GM12878 (cell line): Measurements from ENCODE around the gene MS4A2. TPM values are rescaled to one million over a fixed set of nuclear protein-coding genes. Genes with fewer than 3 reads are reported as not detected.

Experiments used
- ATAC-seq: fragments of 200-7000 bp; cut with Tn5 transposase; 3 replicates; pipeline ENCODE4 v1.9.1; 2020; ENCODE audit warnings: mild to moderate bottlenecking, moderate library complexity
- BruUV-seq: library from RNA; stranded (reverse); fragments of 400-500 nt; replicated peaks from 2 replicates; lab custom pipeline; 2021; lab: Mats Ljungman, UMichigan
- CTCF ChIA-PET: fragments of 300-600 bp; sonication (Branson Sonifier 250); formaldehyde crosslinking; extraction: SDS; loops from one replicate; lab custom pipeline; 2021; ENCODE audit warnings: inconsistent platforms; lab: Yijun Ruan, JAX
- POLR2A ChIA-PET: fragments of 350-600 bp; formaldehyde crosslinking; extraction: SDS; loops from one replicate; lab custom pipeline; 2021; ENCODE audit warnings: inconsistent platforms; lab: Charles Lee
- RAD21 ChIA-PET: fragments of 300-600 bp; sonication (Branson Sonifier 250); formaldehyde crosslinking; loops from one replicate; lab custom pipeline; 2023; ENCODE audit warnings: antibody characterized with exemption; ENCODE audit not compliant: unreplicated experiment; lab: Charles Lee
- SMC1A ChIA-PET: fragments of 300-600 bp; sonication (Branson Sonifier 250); formaldehyde crosslinking; loops from one replicate; lab custom pipeline; 2023; ENCODE audit not compliant: unreplicated experiment, uncharacterized antibody; lab: Charles Lee
- DNase-seq: peaks from one replicate; pipeline ENCODE4 v3.0.0-alpha.2; 2011; ENCODE audit warnings: low read depth, low spot score
- FAIRE-seq: peaks from 3 replicates; lab custom pipeline; 2011; peaks lifted over from hg19 to GRCh38; lab: Jason Lieb, UNC
- H2AFZ ChIP-seq: 2 replicates; pipeline ENCODE4 v1.6.0; 2011; ENCODE audit warnings: low read depth, low read length, control low read depth; ENCODE audit not compliant: control insufficient read depth
- H3K27ac ChIP-seq: 2 replicates; pipeline ENCODE4 v1.5.1; 2011; ENCODE audit warnings: control low read depth; ENCODE audit not compliant: control insufficient read depth, insufficient read depth
- H3K27me3 ChIP-seq, 2 experiments: replicated peaks in 1 of 2; 2 replicates each; pipeline versions ENCODE4 v1.6.0 to v1.6.1; 2011; ENCODE audit warnings: low read length in 1 of 2; ENCODE audit not compliant: control insufficient read depth in 2 of 2, insufficient read depth in 2 of 2
- H3K36me3 ChIP-seq, 2 experiments: 2 replicates each; pipeline ENCODE4 v1.5.1; 2011; ENCODE audit warnings: low read length in 1 of 2; ENCODE audit not compliant: control insufficient read depth in 2 of 2, insufficient read depth in 2 of 2
- H3K4me1 ChIP-seq: 2 replicates; pipeline ENCODE4 v1.6.1; 2011; ENCODE audit warnings: mild to moderate bottlenecking, low read length, moderate library complexity, mixed read lengths; ENCODE audit not compliant: control insufficient read depth, insufficient read depth
- H3K4me2 ChIP-seq: 2 replicates; pipeline ENCODE4 v1.6.0; 2011; ENCODE audit warnings: control low read depth; ENCODE audit not compliant: control insufficient read depth, insufficient read depth
- H3K4me3 ChIP-seq: fragments of 200-600 bp; sonication (generic); 2 replicates; pipeline ENCODE4 v1.5.1; 2016
- H3K79me2 ChIP-seq: 2 replicates; pipeline ENCODE4 v1.6.0; 2011; ENCODE audit warnings: low read length; ENCODE audit not compliant: control insufficient read depth, insufficient read depth
- H3K9ac ChIP-seq: 2 replicates; pipeline ENCODE4 v1.8.0; 2011; ENCODE audit warnings: low read length, control low read depth, mixed read lengths; ENCODE audit not compliant: control insufficient read depth, insufficient read depth
- H3K9me3 ChIP-seq: replicated peaks from 3 replicates; pipeline ENCODE4 v1.5.1; 2011; ENCODE audit warnings: mild to moderate bottlenecking, low read length; ENCODE audit not compliant: control insufficient read depth, insufficient read depth
- H4K20me1 ChIP-seq: 2 replicates; pipeline ENCODE4 v1.6.0; 2011; ENCODE audit not compliant: control insufficient read depth, insufficient read depth
- BHLHE40 ChIP-seq, 2 experiments: fragments of 450-650 bp in 1 of 2; IDR thresholded peaks; 2 replicates each; pipeline ENCODE4 v1.6.1; 2011 to 2017; ENCODE audit warnings: low read depth in 2 of 2, borderline replicate concordance in 1 of 2, improper control_type of control experiment in 1 of 2, low read length in 1 of 2, mild to moderate bottlenecking in 1 of 2
- CBX3 ChIP-seq: fragments of 200-600 bp; sonication (generic); IDR thresholded peaks from 2 replicates; pipeline ENCODE4 v1.6.1; 2016; ENCODE audit warnings: low read depth, borderline replicate concordance
- FOS ChIP-seq: IDR thresholded peaks from 3 replicates; pipeline ENCODE4 v1.6.1; 2011; ENCODE audit warnings: borderline replicate concordance; ENCODE audit not compliant: insufficient read length; ENCODE audit errors: extremely low read depth
- HDAC6 ChIP-seq: fragments of 200-600 bp; sonication (generic); IDR thresholded peaks from one replicate; pipeline ENCODE4 v1.8.0; 2017; ENCODE audit warnings: antibody characterized with exemption; ENCODE audit not compliant: unreplicated experiment
- HSF1 ChIP-seq: fragments of 150-350 bp; IDR thresholded peaks from 2 replicates; pipeline ENCODE4 v1.6.1; 2014; ENCODE audit warnings: mild to moderate bottlenecking, low read depth, low read length
- MTA2 ChIP-seq: fragments of 450-650 bp; IDR thresholded peaks from 2 replicates; pipeline ENCODE4 v1.6.1; 2016; ENCODE audit warnings: low read depth, mild to moderate bottlenecking, moderate library complexity
- NR2C1 ChIP-seq: fragments of 450-650 bp; IDR thresholded peaks from 2 replicates; pipeline ENCODE4 v1.6.1; 2017; ENCODE audit warnings: antibody characterized with exemption, mild to moderate bottlenecking, moderate library complexity
- POLR2A ChIP-seq: IDR thresholded peaks from 2 replicates; pipeline ENCODE4 v1.6.1; 2011; ENCODE audit warnings: low read depth, mild to moderate bottlenecking, low read length
- POLR2AphosphoS5 ChIP-seq: IDR thresholded peaks from 2 replicates; pipeline ENCODE4 v1.6.1; 2011; ENCODE audit warnings: mild to moderate bottlenecking, low read length, inconsistent platforms
- RAD21 ChIP-seq: IDR thresholded peaks from 2 replicates; pipeline ENCODE4 v1.6.1; 2011; ENCODE audit warnings: mild to moderate bottlenecking, low read depth, low read length, moderate library complexity; ENCODE audit not compliant: insufficient read depth
- SMAD1 ChIP-seq: fragments of 450-650 bp; IDR thresholded peaks from 2 replicates; pipeline ENCODE4 v1.6.1; 2018; ENCODE audit warnings: mild to moderate bottlenecking, low read depth; ENCODE audit not compliant: partially characterized antibody
- SMC3 ChIP-seq: IDR thresholded peaks from 2 replicates; pipeline ENCODE4 v1.6.1; 2011; ENCODE audit warnings: low read length, improper control_type of control experiment, borderline replicate concordance
- SRF ChIP-seq, 2 experiments: IDR thresholded peaks; 2 replicates each; pipeline ENCODE4 v1.6.1; 2011; ENCODE audit warnings: low read depth in 2 of 2, low read length in 2 of 2, mild to moderate bottlenecking in 1 of 2, moderate library complexity in 1 of 2
- TCF7 ChIP-seq: IDR thresholded peaks from 2 replicates; pipeline ENCODE4 v1.6.1; 2014; ENCODE audit warnings: antibody characterized with exemption, borderline replicate concordance
- USF2 ChIP-seq: IDR thresholded peaks from 2 replicates; pipeline ENCODE4 v1.6.1; 2011; ENCODE audit warnings: low read depth, low read length, improper control_type of control experiment, borderline replicate concordance
- YBX1 ChIP-seq: fragments of 450-650 bp; IDR thresholded peaks from 2 replicates; pipeline ENCODE4 v1.6.1; 2016; ENCODE audit warnings: antibody characterized with exemption
- ZSCAN29 ChIP-seq: fragments of 450-650 bp; IDR thresholded peaks from 2 replicates; pipeline ENCODE4 v1.6.1; 2017; ENCODE audit warnings: mild to moderate bottlenecking, moderate library complexity
- WGBS: methylation state at CpG from one replicate; pipeline ENCODE4 v1.1.6; 2016; ENCODE audit warnings: low lambda C conversion rate; ENCODE audit not compliant: insufficient replicate concordance, insufficient coverage; ENCODE audit errors: missing lambda C conversion rate; 5-methylcytosine and 5-hydroxymethylcytosine counted together
- in situ Hi-C: fragments of 300-500 bp; cut with MboI; formaldehyde crosslinking; loops from 9 replicates; pipeline ENCODE4 v1.14.3; 2018; ENCODE audit warnings: mixed read lengths
- intact Hi-C: fragments of 100-400 bp; cut with micrococcal nuclease; formaldehyde crosslinking; loops from one replicate; pipeline ENCODE4 v1.14.2; 2022; ENCODE audit not compliant: unreplicated experiment
- polyA plus RNA-seq, 11 experiments: library from polyadenylated mRNA; depleted of rRNA in 4 of 11; unstranded in 6 of 11; stranded (reverse) in 5 of 11; fragments of >200 nt; fragmentation: Nextera tagmentation in 4 of 11; fragmentation: Illumina TruSeq in 1 of 11; extraction: Ambion mirVana in 4 of 11; extraction: Trizol in 1 of 11; gene quantifications; 1 replicate in 1 of 11; 2 replicates in 10 of 11; pipeline versions ENCODE4 v1.2.1 to v1.2.3, GENCODE V29; 2011 to 2016; ENCODE audit warnings: inconsistent platforms in 2 of 11, missing spikeins in 2 of 11, low read depth in 1 of 11
- total RNA-seq, 4 experiments: library from RNA; depleted of rRNA in 3 of 4; stranded (reverse); fragments of >200 nt in 3 of 4; fragmentation: Illumina TruSeq in 1 of 4; extraction: Trizol in 1 of 4; gene quantifications; 2 replicates each; pipeline versions ENCODE4 v1.2.1 to v1.2.3, GENCODE V29; 2013 to 2021

The MS4A2 gene
- total and polyA plus RNA-seq, 10 of the 15 experiments (the other 5 are each of a cell fraction or from before 2014, with no cell fraction given) = not detected

GRCh38 chr11:60084631-60085273, 3.7 kb upstream of the MS4A2 start:
- H4K20me1 ChIP-seq = no peaks in the 10 kb centered on the region
- CTCF ChIA-PET = interaction anchor here (0.8 to 1.3 kb wide), 2 partner anchors 44 to 180 kb away, joined by 3 to 4 read pairs; no protein-coding TSS in a partner anchor
- intact Hi-C loops = no loop called here
- no peak overlapping the region for H3K4me3 ChIP-seq
- DNase-seq = no peak
- H3K79me2 ChIP-seq = no peaks in the 10 kb centered on the region
- no peak overlapping the region for H2AFZ ChIP-seq
- no peaks in the 10 kb centered on the region for H3K4me1 ChIP-seq
- no peak overlapping the region for H3K27ac ChIP-seq
- H3K4me2 ChIP-seq = no peak overlapping the region
- SMC1A ChIA-PET = interaction anchor here (1.5 kb wide), 1 partner anchor 9 kb away, joined by 3 read pairs; no protein-coding TSS in a partner anchor
- no TSS peak for BruUV-seq
- no peak for FAIRE-seq
- RAD21 ChIA-PET = no interaction called here
- 0% methylated on average over 3 of the region's 3 CpGs for WGBS
- no peak for TF ChIP-seq CBX3
- no peak for TF ChIP-seq POLR2AphosphoS5
- no peak for TF ChIP-seq ZSCAN29
- H3K9ac ChIP-seq = no peak overlapping the region
- POLR2A ChIA-PET = no interaction called here
- H3K36me3 ChIP-seq = no peaks in the 10 kb centered on the region
- no peaks in the 10 kb centered on the region; a peak in 1 of 4 replicates for H3K27me3 ChIP-seq
- in situ Hi-C loops = no loop called here
- no peak for ATAC-seq
- no peaks in the 10 kb centered on the region for H3K9me3 ChIP-seq

GRCh38 chr11:60085909-60086308, 2.6 kb upstream of the MS4A2 start:
- Histone ChIP-seq H3K36me3 (no peaks in the 10 kb centered on the region), H3K9me3 (no peaks in the 10 kb centered on the region), H3K4me3 (no peak overlapping the region), H4K20me1 (no peaks in the 10 kb centered on the region), H3K79me2 (no peaks in the 10 kb centered on the region), H3K4me1 (no peaks in the 10 kb centered on the region), H3K4me2 (no peak overlapping the region), H2AFZ (no peak overlapping the region), H3K27me3 (no peaks in the 10 kb centered on the region), H3K9ac (no peak overlapping the region), H3K27ac (no peak overlapping the region)
- ChIA-PET CTCF (interaction anchor here (1.3 kb wide), 1 partner anchor 179 kb away, joined by 4 read pairs; no protein-coding TSS in a partner anchor), SMC1A (interaction anchor here (1.6 kb wide), 1 partner anchor 9 kb away, joined by 3 read pairs; no protein-coding TSS in a partner anchor), POLR2A (no interaction called here), RAD21 (no interaction called here)
- intact Hi-C loops = no loop called here
- no peak for DNase-seq
- BruUV-seq = no TSS peak
- no peak for ATAC-seq
- in situ Hi-C loops = no loop called here
- 47% methylated on average over 2 of the region's 2 CpGs for WGBS
- FAIRE-seq = no peak
- TF ChIP-seq BHLHE40 (IDR thresholded peaks at IDR 0.05; ENCODE audit: borderline replicate concordance in 1 of 2, low read depth in 2 of 2, low read length in 1 of 2) = no peak
- no peak for TF ChIP-seq SRF (IDR thresholded peaks at IDR 0.05; ENCODE audit: low read depth in 2 of 2, low read length in 2 of 2)
- TF ChIP-seq HSF1 = no peak
- TF ChIP-seq SMAD1 = no peak
- no peak for TF ChIP-seq TCF7
- no peak for TF ChIP-seq MTA2
- no peak for TF ChIP-seq POLR2A
- no peak for TF ChIP-seq NR2C1
- no peak for TF ChIP-seq USF2
- TF ChIP-seq YBX1 = no peak
- TF ChIP-seq SMC3 = no peak
- TF ChIP-seq RAD21 = no peak
- no peak for TF ChIP-seq FOS
- no peak for TF ChIP-seq HDAC6
